Adrenal gland (tissue), 5 donors: Measurements from ENCODE around the gene ST8SIA1.

Experiments used
- CTCF ChIP-seq, 6 experiments: fragments of 450-650 bp in 4 of 6; fragments of 200-600 bp in 2 of 6; sonication (generic) in 1 of 6; IDR thresholded peaks; 1 replicate in 5 of 6; 2 replicates in 1 of 6; pipeline versions ENCODE4 v1.5.1 to v1.8.0; 2016 to 2021; ENCODE audit warnings: antibody characterized with exemption in 6 of 6, mild to moderate bottlenecking in 2 of 6, moderate library complexity in 1 of 6
- POLR2A ChIP-seq, 2 donors: fragments of 450-650 bp; IDR thresholded peaks; one replicate each; pipeline ENCODE4 v1.6.1; 2017; ENCODE audit warnings: antibody characterized with exemption in 2 of 2, mild to moderate bottlenecking in 2 of 2, moderate library complexity in 1 of 2
- donor health status: DM: no; HTN: no; CAD: no.

GRCh38 chr12:22250762-22251161 lies 83.7 kb downstream of the ST8SIA1 start:
- TF ChIP-seq POLR2A (IDR thresholded peaks at IDR 0.05): no peak
- TF ChIP-seq CTCF (IDR thresholded peaks at IDR 0.05): no peak
